ENCODE data around the gene PLSCR4.

The PLSCR4 gene

DNA sequence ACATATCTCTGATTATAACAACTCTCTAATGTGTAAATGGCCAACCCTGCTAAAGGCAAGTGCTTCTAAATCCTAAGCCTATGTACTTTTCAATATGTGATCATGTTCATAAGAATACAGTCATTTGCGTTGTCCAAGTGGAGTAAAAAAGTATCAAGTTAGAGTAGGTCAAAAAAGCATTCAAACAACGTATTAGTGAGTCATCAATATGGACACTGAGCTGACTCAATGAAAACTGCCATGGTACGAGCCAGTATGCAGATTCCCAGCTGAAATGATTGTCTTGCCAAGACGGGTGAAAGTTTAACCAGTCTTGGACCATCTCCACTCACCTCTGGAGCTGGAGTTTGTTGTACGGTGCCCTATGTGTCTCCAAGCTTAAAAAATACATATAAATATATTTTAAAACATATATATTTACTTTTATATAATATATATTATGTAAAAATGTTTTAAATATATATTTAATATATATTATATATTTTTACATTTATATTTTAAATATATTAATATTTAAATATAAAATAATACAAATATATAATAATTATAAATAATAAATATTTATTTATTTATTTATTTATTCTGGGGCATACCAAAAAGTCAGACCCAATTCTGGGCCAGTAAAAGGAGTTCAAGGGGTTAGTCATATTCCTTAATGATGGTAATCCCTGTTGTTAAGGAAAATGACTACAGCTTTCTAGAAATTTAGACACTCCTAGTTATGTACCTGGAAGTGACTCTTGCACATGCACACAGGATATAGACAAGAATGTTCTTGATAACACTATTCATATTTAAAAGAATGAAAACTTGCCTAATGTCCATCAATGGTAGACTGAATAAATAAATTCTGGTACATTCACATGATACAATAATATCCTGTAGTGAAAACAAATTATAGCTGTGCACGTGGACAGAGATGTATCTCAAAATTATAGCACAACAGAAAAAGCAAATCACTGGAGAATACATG is 27.2 kb downstream of the PLSCR4 start:
- Histone ChIP-seq H3K27me3 (ENCODE audit: insufficient read depth, low read depth, severe bottlenecking) (no peaks in the 10 kb centered on the region), H3K9me3 (ENCODE audit: severe bottlenecking) (no peaks in the 10 kb centered on the region), H3K27ac (no peak overlapping the region), H3K4me3 (ENCODE audit: low read depth, low read length) (no peak overlapping the region), H3K36me3 (no peaks in the 10 kb centered on the region)
- TF ChIP-seq, protein P1, sequence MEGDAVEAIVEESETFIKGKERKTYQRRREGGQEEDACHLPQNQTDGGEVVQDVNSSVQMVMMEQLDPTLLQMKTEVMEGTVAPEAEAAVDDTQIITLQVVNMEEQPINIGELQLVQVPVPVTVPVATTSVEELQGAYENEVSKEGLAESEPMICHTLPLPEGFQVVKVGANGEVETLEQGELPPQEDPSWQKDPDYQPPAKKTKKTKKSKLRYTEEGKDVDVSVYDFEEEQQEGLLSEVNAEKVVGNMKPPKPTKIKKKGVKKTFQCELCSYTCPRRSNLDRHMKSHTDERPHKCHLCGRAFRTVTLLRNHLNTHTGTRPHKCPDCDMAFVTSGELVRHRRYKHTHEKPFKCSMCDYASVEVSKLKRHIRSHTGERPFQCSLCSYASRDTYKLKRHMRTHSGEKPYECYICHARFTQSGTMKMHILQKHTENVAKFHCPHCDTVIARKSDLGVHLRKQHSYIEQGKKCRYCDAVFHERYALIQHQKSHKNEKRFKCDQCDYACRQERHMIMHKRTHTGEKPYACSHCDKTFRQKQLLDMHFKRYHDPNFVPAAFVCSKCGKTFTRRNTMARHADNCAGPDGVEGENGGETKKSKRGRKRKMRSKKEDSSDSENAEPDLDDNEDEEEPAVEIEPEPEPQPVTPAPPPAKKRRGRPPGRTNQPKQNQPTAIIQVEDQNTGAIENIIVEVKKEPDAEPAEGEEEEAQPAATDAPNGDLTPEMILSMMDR (IDR thresholded peaks at IDR 0.05; ENCODE audit: low read depth, low read length) = no peak
- no peak for DNase-seq

DNA sequence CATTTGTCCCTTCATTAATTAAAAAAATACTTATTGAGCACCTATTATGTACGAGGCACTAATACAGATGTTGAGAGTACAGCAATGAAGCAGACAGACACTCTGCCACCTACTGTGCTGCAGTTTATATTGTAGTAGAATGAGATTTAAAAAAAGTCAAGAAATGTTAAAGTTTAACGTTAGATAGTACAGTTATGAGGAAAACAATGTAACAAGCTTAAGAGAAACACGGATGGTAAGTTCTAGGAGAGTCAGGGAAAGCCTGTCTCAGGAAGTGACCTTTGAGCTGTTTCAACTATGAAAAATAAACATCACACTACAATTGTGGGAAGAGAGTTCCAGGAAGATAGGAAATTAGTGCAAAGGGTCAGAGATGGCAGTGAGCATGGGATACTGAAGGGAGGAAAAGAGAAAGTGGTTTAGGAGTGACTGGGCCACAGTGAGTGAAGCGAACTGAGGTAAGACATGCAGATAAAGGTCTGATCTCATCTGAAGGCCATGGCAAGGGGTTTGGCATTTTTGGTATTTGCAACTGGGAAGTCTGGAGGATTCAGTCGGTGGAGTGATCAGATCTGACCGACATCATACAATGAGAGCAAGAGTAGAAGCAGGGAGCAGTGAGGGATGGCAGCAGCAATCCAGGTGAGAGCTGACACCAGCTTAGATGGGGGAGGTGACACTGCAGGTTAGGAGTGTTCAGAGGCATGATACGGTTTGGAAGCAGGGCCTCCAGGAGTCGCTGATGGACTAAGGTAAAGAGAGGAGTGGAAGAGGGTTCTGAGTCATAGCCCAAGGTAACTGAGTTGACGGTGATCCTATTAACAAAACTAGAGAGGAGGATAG is 28.5 kb downstream of the PLSCR4 start:
- DNase-seq = no peak
- Histone ChIP-seq H3K4me3 (ENCODE audit: low read depth, low read length) (no peak overlapping the region), H3K36me3 (no peaks in the 10 kb centered on the region), H3K27me3 (ENCODE audit: insufficient read depth, low read depth, severe bottlenecking) (no peaks in the 10 kb centered on the region), H3K27ac (no peak overlapping the region), H3K9me3 (ENCODE audit: severe bottlenecking) (no peaks in the 10 kb centered on the region)
- TF ChIP-seq, protein P1 (IDR thresholded peaks at IDR 0.05; ENCODE audit: low read depth, low read length) = no peak

DNA sequence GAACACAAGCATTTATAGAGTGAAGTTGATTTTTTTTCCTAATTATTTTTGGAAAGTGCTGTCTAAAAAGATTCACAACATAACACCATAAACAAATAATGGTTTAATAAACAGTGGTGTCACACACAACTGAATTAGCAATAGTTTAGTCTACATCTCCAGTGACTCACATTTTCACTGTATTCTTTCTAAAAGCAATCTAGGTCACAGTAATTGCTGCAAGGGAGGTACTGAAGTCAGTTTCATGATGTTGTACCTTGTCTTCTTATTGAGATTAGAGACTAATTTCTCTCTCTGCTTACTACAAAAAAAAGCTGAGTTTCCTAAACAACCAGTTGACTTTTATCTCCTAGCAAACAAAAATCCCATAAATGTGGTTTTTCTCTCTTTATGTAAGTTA is 29.6 kb downstream of the PLSCR4 start:
- no peaks in the 10 kb centered on the region for H3K27me3 ChIP-seq (ENCODE audit: insufficient read depth, low read depth, severe bottlenecking)
- DNase-seq = no peak
- no peaks in the 10 kb centered on the region for H3K9me3 ChIP-seq (ENCODE audit: severe bottlenecking)
- no peak overlapping the region for H3K4me3 ChIP-seq (ENCODE audit: low read depth, low read length)
- H3K36me3 ChIP-seq = no peaks in the 10 kb centered on the region
- TF ChIP-seq, protein P1 (IDR thresholded peaks at IDR 0.05; ENCODE audit: low read depth, low read length) = no peak
- H3K27ac ChIP-seq = no peak overlapping the region

DNA sequence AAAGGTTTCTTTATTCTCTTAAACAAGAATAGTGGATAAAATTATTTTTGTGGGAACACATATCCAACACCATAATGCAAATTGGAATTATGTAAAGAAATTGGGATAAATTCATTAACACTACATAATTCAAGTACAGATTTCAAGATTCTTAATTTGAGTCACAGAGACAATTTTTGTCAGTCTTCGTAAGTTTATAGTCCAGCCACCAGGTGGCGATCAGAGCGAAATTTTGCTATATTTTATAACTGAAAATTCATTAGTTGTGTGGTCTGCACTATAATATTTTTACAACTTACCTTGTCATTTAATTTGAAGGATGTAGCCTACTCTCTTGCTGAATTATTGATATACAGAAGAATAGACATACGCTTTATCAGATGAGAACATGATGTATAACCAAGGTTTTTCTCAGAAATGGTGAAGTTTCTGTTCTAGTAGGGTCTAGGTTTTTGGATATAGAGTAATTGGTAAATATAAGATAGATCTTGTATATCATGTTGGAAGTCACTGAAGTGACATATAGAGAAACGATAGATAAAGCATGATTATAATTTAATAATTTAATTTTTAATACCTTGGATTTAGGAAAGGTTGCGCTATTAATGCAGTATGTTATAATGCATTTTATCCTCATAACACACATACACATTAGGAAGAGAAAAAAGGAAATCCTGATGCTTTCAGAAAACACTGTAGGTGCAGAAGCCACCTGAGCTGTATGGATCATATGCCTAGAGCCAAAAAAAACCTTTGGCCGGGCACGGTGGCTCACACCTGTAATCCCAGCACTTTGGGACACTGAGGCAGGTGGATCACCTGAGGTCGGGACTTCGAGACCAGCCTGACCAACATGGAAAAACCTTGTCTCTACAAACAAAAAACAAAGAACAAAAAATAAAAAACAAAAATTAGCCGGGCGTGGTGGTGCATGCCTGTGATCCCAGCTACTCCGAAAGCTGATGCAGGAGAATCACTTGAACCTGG is 31.7 kb downstream of the PLSCR4 start:
- no peak overlapping the region for H3K27ac ChIP-seq
- no peak overlapping the region for H3K4me3 ChIP-seq (ENCODE audit: low read depth, low read length)
- H3K9me3 ChIP-seq (ENCODE audit: severe bottlenecking) = no peaks in the 10 kb centered on the region
- TF ChIP-seq, protein P1 (IDR thresholded peaks at IDR 0.05; ENCODE audit: low read depth, low read length) = 0 out of 2 replicates have a peak, but pooled peaks have one; percentile 18
- peak; percentile 13 for DNase-seq
- H3K27me3 ChIP-seq (ENCODE audit: insufficient read depth, low read depth, severe bottlenecking) = no peaks in the 10 kb centered on the region
- H3K36me3 ChIP-seq = no peaks in the 10 kb centered on the region

DNA sequence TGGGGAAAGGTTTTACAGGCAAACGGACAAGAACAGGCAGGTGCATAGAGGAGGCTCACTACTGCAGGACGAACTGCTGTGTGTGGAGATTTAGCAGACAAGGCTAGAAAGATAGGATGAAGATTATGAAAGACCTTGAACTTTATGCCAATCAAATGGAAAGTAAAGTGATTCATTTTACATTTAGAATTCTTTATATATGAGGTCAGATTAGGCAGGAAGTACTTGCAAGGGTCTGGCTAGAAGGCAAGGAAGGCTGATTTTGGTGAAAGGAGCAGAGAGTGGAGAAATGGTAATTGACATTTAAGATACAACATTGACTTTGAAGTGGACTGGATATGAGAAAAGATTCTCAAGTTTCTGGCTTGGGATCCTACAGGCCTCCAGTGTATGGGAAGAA is 33.6 kb downstream of the PLSCR4 start:
- Histone ChIP-seq H3K27me3 (ENCODE audit: insufficient read depth, low read depth, severe bottlenecking) (no peaks in the 10 kb centered on the region), H3K9me3 (ENCODE audit: severe bottlenecking) (no peaks in the 10 kb centered on the region), H3K36me3 (no peaks in the 10 kb centered on the region), H3K4me3 (ENCODE audit: low read depth, low read length) (no peak overlapping the region), H3K27ac (no peak overlapping the region)
- no peak for DNase-seq
- TF ChIP-seq, protein P1 (IDR thresholded peaks at IDR 0.05; ENCODE audit: low read depth, low read length) = no peak

Data from WERI-Rb-1 (cell line).